Posterior vena cava (tissue), 2 donors: Measurements from ENCODE around the gene AQP5. TPM values are rescaled to one million over a fixed set of nuclear protein-coding genes. Genes with fewer than 3 reads are reported as not detected.

Experiments
- DNase-seq: peaks from one replicate; pipeline ENCODE4 v3.0.0-alpha.2; 2020; ENCODE audit warnings: low spot score
- intact Hi-C, 2 donors: fragments of 100-400 bp; cut with DNase I; formaldehyde crosslinking; loops; one replicate each; pipeline versions ENCODE4 v1.14.1 to v1.14.2; 2022 to 2023
- total RNA-seq, 2 donors: library from RNA; stranded (reverse); fragmentation: NEBNext Ultra II Directional; extraction: Animal tissue kit (Norgen Biotek cat#: 25700); gene quantifications; one replicate each; pipeline ENCODE4 v1.2.1, GENCODE V29; 2021
- donor health status: DM: yes; HTN: yes; CAD: no.
- donor health status: DM: yes; HTN: yes; CAD: no.

Gene AQP5
- total RNA-seq, 2 donors from 2014 or later, result not detected

DNA sequence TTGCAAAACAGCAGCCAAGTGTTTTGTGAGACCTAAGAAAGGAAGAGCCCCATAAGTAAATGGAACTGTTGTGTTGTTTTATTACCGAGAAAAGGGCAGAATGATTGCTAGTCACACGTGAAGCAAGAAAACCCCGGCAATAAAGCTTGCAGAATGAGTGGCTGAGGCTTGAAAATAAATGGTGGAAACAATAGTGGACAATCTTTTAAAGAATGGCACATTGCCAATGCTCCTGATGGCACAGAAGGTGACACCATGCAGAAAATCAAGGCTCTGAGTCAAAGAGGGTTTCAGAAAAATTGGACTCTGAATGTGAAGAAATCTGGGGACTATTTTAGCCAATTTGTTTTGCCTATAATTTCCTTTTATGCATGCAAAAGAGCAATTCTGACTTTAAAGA lies 15.2 kb upstream of the AQP5 start:
- peak; percentile 1 for DNase-seq
- intact Hi-C loops, result no loop called here

- intact Hi-C loops, result no loop called here
- DNase-seq, result peak; percentile 64
These were observed 14.0 kb upstream of the AQP5 start for GRCh38 chr12:49947593-49948226.

DNA sequence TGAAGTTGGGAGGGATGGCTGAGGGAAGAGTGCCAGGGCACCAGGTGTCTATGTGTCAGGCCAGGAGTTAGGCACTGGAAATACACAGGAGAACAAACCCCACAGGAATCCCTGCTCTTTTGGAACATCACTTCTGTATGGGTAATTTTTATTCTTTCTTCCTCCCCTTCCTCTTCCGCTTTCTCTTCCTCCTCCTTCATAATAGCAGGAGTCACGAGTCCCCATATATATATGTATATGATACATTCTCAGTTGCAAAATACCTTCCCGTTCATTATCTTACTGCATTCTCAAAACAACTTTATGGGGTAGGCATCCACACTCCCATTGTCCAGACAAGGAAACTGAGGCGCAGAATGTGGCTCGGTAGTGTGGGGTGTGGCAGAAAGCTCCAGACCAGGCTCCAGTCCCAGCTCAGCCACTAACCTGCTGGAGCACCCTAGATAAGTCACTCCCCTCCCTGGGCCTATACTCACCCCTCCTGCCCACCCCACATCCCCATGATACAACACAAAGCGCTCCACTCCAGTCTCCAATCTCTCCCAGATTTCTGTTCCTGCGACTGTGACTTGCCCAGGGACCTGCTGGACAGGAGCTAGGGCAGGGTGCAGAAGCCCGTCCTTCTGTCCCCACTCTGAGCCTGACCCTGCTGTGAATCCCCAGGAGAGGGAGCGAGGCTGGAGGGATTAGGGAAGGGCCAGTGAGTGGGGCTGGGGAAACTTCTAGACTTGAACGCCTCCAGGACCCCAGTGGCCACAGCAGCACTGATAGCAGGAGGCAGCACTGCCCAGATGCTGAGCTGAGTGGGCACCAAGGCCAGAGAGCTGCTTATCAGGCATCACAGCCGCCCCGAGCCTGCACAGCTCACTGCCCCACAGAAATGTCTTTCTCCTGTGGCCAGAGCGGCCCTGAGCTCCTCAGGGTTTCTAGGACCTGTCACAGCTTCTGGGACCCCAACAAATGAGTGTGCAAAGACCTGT lies 12.5 kb upstream of the AQP5 start:
- peak; percentile 67 for DNase-seq
- intact Hi-C loops, result no loop called here

- intact Hi-C loops, result loop anchor here in 1 of 2 donors (2.0 kb wide), 1 partner anchor 57 kb away; no protein-coding TSS in a partner anchor
- peak; percentile 44 for DNase-seq
These were observed 11.8 kb upstream of the AQP5 start for GRCh38 chr12:49949866-49950265.

DNA sequence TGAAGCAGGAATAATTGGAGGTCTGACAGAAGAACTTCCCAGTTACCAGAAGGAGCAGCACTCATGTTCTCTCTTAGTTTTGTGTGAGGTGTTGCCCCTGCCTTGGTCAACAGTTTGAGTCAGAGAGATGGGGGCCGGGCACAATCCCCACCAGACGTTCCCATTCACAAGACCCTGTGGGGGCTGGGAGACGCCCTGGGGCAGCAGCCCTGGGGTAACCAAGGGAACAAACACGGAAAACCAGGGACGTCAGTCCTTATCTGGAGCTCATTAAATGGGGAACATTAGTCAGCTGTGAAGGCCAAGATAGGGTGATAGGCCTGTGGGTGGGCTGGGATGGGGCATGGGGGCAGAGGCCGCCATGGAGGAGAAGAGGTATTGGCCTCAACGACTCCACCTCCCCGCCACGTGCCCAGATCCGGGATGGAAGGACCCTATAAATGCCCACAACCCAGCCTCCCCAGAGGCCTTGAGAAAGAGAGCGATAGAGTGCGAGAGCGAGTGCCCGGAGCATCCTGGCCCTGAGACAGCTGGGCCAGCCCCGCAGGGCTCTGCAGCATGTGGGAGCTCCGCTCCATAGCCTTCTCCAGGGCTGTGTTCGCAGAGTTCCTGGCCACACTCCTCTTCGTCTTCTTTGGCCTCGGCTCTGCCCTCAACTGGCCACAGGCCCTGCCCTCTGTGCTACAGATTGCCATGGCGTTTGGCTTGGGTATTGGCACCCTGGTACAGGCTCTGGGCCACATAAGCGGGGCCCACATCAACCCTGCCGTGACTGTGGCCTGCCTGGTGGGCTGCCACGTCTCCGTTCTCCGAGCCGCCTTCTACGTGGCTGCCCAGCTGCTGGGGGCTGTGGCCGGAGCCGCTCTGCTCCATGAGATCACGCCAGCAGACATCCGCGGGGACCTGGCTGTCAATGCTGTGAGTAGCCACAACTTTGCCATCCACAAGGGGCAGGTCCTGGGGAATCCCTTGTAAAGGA lies 11.1 kb upstream of the AQP5 start, which contains the start of gene AQP2:
AQP2 (plus strand) TSS at position 465 of the 979 bp plus-strand sequence; CDS start at position 559, 94 bp downstream.
- intact Hi-C loops, result loop anchor here in 1 of 2 donors (2.0 kb wide), 1 partner anchor 58 kb away; no protein-coding TSS in a partner anchor
- peak; percentile 77 for DNase-seq

- intact Hi-C loops, result loop anchor here in 1 of 2 donors (2.0 kb wide), 1 partner anchor 59 kb away; no protein-coding TSS in a partner anchor
- peak; percentile 73 for DNase-seq
These were observed 10.0 kb upstream of the AQP5 start for GRCh38 chr12:49951411-49952240.

- DNase-seq, result peak; percentile 35
- intact Hi-C loops, result no loop called here
These were observed 9.1 kb upstream of the AQP5 start for GRCh38 chr12:49952391-49953055.

DNA sequence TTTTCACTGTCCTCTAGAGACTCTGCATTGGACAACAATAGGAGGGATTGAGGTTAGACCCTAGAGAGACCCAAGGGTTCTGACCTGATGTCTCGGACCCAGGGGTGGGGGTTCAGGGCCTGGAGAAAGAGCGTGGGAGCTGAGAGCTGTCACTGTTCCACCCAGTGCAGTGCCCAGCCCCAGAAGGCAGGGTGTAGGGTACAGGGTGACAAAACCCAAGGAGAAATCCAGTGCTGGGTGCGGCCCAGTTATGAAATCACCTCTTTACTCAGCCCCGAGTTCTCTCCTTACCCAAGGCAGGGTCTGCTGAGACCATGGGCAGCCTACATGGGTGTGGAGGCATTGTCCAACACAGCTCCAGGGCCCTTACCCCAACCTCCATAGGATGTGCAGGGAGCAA lies 8.5 kb upstream of the AQP5 start:
- peak; percentile 46 for DNase-seq
- intact Hi-C loops, result no loop called here

DNA sequence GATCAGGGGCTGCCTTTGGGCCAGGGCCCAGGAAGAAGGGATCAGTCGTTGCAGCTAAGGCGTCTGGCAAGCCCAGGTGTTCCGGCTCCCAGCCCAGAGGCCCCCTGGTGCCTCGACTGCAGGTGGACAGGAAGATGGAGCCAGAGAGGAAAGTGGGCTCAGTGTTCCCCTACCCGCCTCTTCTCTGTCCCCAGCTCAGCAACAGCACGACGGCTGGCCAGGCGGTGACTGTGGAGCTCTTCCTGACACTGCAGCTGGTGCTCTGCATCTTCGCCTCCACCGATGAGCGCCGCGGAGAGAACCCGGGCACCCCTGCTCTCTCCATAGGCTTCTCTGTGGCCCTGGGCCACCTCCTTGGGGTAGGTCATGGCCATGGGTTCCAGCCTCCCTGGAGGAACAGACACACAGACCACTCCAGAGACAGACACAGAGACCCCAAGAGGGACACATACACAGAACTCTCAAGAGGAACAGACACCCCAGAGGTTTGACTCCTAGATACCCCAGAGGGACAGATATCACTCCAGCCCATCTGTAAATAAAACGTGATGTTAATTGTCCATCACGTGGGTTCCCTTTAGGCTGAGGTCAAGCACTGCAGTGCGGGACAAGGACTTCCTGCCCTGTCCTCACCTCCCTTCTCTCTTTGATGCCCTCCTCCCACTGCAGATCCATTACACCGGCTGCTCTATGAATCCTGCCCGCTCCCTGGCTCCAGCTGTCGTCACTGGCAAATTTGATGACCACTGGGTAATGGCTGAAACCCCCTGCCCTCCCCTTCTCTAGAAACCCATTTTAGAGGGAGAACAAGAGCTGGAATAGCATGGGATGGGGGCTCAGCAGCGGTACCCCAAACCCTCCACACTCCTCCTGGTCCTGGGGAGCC lies 7.5 kb upstream of the AQP5 start:
- DNase-seq, result peak; percentile 62
- intact Hi-C loops, result no loop called here

DNA sequence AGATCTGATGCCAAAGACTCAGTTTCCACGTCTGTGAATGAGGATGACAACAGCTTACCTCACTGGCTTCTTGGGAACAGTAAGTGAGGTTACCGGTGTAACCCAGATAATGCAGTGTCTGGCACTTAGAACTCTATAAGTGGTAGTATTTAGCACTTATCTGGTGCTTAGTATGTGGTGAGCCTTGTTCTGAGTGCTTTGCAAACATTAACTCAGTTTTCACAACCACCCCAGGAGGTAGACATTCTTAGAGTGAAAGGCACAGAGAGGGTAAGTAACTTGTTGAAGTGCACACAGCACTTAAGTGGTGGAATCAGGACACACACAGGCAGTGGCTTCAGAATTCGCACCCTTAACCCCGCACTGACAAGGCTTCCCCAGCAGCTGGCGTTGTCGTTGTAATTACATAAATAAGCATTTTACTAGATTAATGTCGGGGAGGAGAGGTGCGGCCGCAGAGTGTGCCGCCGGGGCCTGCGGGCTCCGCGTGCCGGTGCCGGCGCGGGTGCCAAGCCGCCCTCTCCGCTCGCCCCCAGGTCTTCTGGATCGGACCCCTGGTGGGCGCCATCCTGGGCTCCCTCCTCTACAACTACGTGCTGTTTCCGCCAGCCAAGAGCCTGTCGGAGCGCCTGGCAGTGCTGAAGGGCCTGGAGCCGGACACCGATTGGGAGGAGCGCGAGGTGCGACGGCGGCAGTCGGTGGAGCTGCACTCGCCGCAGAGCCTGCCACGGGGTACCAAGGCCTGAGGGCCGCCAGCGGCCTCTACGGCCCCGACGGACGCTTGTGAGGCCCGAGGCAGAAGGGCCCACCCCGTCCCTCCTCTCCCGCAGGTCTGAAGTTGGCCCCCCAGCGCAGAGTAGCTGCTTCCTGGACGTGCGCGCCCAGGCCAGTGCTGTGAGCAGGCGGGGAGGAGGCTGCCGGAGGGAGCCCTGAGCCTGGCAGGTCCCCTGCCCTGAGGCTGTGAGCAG lies 6.5 kb upstream of the AQP5 start:
- intact Hi-C loops, result no loop called here
- peak; percentile 82 for DNase-seq

DNA sequence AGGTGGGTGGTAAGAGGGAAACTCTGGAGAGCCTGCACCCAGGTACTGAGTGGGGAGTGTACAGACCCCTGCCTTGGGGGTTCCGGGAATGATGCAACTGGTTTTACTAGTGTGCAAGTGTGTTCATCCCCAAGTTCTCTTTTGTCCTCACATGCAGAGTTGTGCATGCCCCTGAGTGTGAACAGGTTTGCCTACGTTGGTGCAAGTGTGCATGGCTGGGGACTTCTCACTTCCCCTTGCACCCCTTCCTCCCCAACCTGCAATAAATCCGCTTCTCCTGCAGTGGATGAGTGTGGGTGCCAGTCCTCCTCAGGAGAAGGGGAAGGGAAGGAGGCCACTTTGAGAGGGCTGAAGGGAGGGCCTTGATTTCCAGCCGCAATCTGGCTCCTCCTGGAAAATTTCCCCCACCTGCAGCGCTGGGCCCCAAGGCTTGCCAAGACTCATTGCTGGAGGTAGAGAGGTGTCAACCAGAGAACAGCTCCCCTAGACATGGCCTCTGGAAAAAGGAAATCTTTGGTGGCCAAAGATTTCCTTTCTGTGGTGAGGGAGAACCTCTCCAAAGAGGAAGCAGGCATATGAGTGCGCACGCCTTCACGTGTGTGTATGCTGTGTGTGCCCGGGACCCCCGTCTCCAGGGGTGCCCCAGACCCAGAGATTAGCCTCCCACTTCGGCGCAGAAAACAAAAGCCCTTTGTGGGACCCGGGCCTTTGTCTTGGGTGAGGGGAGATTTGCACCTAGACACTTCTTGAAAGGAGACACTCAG lies 5.6 kb upstream of the AQP5 start:
- peak; percentile 35 for DNase-seq
- intact Hi-C loops, result no loop called here

GRCh38 chr12:49956663-49957569 lies 4.8 kb upstream of the AQP5 start:
- DNase-seq, result peak; percentile 18
- intact Hi-C loops, result no loop called here

DNA sequence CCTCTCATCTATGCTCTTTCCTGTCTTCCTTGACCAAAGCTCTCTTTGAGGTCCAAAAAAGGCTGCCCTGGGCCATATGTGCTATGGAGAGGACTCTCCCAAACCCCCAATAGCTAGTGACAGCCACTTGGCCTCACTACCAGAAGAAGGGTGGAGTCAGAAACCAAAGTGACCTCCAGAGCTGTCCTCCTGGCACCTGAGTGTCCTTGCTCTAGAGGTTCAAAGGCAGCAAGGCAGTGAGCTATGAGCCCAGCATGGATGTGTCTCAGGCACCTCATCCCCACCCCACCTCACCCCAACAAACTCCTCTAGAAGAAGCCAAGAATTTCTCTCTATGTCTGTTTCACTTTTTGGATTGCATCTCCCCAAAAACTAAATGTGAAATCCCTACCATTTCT lies 4.1 kb upstream of the AQP5 start:
- DNase-seq, result peak; percentile 9
- intact Hi-C loops, result no loop called here
